ENCODE results near the gene TRIM15.

DNA sequence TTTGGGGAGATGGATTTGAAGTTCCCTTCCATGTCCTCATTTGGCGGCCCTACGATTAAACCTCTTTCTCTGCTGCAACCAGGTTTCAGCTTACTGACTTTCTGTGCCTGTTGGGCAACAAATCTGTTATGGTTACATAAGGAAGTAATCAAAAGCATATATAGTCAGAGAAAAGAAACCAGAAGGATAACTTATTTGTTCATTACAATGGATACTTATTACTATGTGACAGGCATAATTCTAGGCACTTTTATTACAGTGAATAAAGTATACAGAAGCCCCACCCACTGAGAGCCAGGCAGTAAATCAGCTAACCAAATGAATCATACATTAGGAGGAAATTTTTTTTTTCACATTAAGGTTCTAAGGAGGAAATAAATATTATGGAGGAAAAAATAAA is 40.8 kb upstream of the TRIM15 start:
- TF ChIP-seq, protein P1, sequence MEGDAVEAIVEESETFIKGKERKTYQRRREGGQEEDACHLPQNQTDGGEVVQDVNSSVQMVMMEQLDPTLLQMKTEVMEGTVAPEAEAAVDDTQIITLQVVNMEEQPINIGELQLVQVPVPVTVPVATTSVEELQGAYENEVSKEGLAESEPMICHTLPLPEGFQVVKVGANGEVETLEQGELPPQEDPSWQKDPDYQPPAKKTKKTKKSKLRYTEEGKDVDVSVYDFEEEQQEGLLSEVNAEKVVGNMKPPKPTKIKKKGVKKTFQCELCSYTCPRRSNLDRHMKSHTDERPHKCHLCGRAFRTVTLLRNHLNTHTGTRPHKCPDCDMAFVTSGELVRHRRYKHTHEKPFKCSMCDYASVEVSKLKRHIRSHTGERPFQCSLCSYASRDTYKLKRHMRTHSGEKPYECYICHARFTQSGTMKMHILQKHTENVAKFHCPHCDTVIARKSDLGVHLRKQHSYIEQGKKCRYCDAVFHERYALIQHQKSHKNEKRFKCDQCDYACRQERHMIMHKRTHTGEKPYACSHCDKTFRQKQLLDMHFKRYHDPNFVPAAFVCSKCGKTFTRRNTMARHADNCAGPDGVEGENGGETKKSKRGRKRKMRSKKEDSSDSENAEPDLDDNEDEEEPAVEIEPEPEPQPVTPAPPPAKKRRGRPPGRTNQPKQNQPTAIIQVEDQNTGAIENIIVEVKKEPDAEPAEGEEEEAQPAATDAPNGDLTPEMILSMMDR (optimal IDR thresholded peaks at IDR 0.05 in 1 of 3, IDR thresholded peaks at IDR 0.05 in 1 of 3, conservative IDR thresholded peaks at IDR 0.05 in 1 of 3; ENCODE audit: extremely low read depth in 1 of 3, insufficient read depth in 2 of 3, low read length in 3 of 3) = no peak
- TF ChIP-seq EZH2 (IDR thresholded peaks at IDR 0.05; ENCODE audit: low read length) = no peak
